GM12891 (cell line): ENCODE data around the gene NBL1.

Source experiments
- POLR2A ChIP-seq: IDR thresholded peaks from 2 replicates; pipeline ENCODE4 v1.6.1; 2011; ENCODE audit warnings: low read depth, low read length, control low read depth
- POLR2AphosphoS5 ChIP-seq: IDR thresholded peaks from 2 replicates; pipeline ENCODE4 v1.6.1; 2011; ENCODE audit warnings: low read depth, low read length, control low read depth
- POU2F2 ChIP-seq: IDR thresholded peaks from 2 replicates; pipeline ENCODE4 v1.6.1; 2011; ENCODE audit warnings: low read depth, mild to moderate bottlenecking, control low read depth, low read length, moderate library complexity
- SPI1 ChIP-seq: IDR thresholded peaks from 2 replicates; pipeline ENCODE4 v1.6.1; 2011; ENCODE audit warnings: low read depth, low read length, control low read depth
- TAF1 ChIP-seq: IDR thresholded peaks from 2 replicates; pipeline ENCODE4 v1.6.1; 2011; ENCODE audit warnings: low read depth, low read length, control low read depth

DNA sequence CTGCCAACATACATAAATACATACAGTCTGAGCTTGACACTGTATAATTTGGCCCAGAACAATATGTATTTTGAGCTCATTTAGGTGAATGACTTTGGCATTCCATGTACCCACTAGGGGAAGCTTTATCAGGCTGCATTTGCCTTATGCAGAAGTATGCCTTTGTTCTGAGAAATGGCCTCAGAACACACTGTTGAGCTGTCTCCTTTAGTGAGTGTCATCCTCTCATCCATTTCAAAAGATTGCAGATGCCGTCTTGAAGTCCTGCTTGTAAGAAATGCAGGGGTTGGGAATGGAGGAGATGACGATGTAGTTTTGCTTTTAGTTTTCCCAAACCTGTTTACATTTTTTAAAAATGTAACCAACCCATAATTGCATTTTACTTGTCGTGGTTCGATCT is 14.8 kb upstream of the NBL1 start:
- TF ChIP-seq POLR2A (no peak), POLR2AphosphoS5 (no peak), TAF1 (no peak), SPI1 (no peak), POU2F2 (no peak)
